ENCODE measurements around the gene ZNF780A.
"Not testable (repeated sequence)": the region's sequence is repeated elsewhere in the genome, so short reads cannot be mapped to it uniquely, and the experiment has no call there.

ZNF780A gene

GRCh38 chr19:40081411-40081810 is 9.3 kb downstream of the ZNF780A start:
- peaks cover 35% of the 10 kb centered on the region for H3K36me3 ChIP-seq (ENCODE audit: insufficient read depth, low read length)
- no peaks in the 10 kb centered on the region for H3K27me3 ChIP-seq (ENCODE audit: control insufficient read depth in 1 of 2, insufficient read depth in 2 of 2, low read length in 2 of 2)
- H3K9ac ChIP-seq (ENCODE audit: low read length) = no peak overlapping the region
- H3K4me1 ChIP-seq (ENCODE audit: insufficient read depth, low read length) = no peaks in the 10 kb centered on the region
- H3K4me3 ChIP-seq (ENCODE audit: low read depth in 1 of 2, low read length in 2 of 2) = no peak overlapping the region
- peaks cover 5% of the 10 kb centered on the region for H3K9me3 ChIP-seq (ENCODE audit: low read length)
- no peak overlapping the region for H3K27ac ChIP-seq (ENCODE audit: low read depth, low read length)

DNA sequence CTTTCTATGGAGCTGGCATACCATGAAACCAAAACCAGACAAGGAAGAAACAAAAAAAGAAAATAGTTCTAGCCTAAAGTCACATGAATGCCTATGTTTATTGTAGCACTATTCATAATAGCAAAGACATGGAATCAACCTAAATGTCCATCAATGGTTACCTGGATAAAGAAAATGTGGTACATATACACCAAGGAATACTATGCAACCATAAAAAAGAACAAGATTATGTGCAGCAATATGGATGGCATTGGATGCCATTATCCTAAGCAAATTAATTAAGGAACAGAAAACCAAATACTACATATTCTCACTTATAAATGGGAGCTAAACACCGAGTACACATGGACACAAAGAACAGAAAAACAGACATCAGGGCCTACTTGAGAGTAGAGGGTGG is 10.5 kb downstream of the ZNF780A start:
- Histone ChIP-seq H3K9me3 (ENCODE audit: low read length) (peaks cover 5% of the 10 kb centered on the region), H3K9ac (ENCODE audit: low read length) (no peak overlapping the region), H3K27ac (ENCODE audit: low read depth, low read length) (no peak overlapping the region), H3K4me1 (ENCODE audit: insufficient read depth, low read length) (no peaks in the 10 kb centered on the region), H3K27me3 (ENCODE audit: control insufficient read depth in 1 of 2, insufficient read depth in 2 of 2, low read length in 2 of 2) (no peaks in the 10 kb centered on the region), H3K4me3 (ENCODE audit: low read depth in 1 of 2, low read length in 2 of 2) (no peak overlapping the region), H3K36me3 (ENCODE audit: insufficient read depth, low read length) (peaks cover 46% of the 10 kb centered on the region)

DNA sequence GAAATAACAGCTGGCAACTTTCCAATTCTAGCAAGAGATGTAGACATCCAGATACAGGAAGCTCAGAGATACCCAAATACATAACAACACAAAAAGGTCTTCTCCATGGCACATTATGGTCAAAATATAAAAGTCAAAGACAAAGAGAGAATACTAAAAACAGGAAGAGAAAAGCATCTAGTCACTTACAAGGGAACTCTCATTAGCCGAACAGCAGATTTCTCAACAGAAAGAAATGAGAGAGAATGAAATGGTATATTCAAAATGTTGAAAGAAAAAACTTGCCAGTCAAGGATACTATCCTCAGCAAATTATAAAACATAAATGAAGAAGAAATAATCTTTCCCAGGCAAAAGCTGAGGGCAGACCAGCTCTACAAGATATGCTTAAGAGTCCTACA is 12.4 kb downstream of the ZNF780A start:
- H3K4me1 ChIP-seq (ENCODE audit: insufficient read depth, low read length) = no peaks in the 10 kb centered on the region
- H3K27ac ChIP-seq (ENCODE audit: low read depth, low read length) = no peak overlapping the region
- no peaks in the 10 kb centered on the region for H3K27me3 ChIP-seq (ENCODE audit: control insufficient read depth in 1 of 2, insufficient read depth in 2 of 2, low read length in 2 of 2)
- peaks cover 18% of the 10 kb centered on the region for H3K9me3 ChIP-seq (ENCODE audit: low read length)
- peaks cover 59% of the 10 kb centered on the region for H3K36me3 ChIP-seq (ENCODE audit: insufficient read depth, low read length)
- H3K9ac ChIP-seq (ENCODE audit: low read length) = no peak overlapping the region
- no peak overlapping the region for H3K4me3 ChIP-seq (ENCODE audit: low read depth in 1 of 2, low read length in 2 of 2)

DNA sequence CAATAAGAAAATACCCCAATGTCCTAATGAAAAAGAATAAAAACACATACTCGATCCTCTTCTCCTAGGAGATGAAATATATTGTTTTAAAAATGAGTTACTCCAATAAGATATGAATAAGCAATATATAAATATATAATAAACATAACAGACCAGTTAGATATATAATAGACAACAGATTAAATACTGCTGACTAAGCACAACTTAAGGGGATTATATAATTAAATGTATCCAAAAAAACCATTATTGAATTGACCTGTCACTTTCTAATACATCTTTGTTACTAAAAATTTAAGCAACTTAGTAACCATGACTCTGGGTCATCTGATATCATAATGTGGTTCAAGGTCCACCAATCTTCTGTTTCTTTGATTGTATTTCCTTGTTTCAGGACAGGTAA is 20.7 kb downstream of the ZNF780A start:
- H3K27me3 ChIP-seq (ENCODE audit: control insufficient read depth in 1 of 2, insufficient read depth in 2 of 2, low read length in 2 of 2) = no peaks in the 10 kb centered on the region
- no peaks in the 10 kb centered on the region for H3K4me1 ChIP-seq (ENCODE audit: insufficient read depth, low read length)
- no peak overlapping the region for H3K9ac ChIP-seq (ENCODE audit: low read length)
- H3K27ac ChIP-seq (ENCODE audit: low read depth, low read length) = no peak overlapping the region
- H3K4me3 ChIP-seq (ENCODE audit: low read depth in 1 of 2, low read length in 2 of 2) = no peak overlapping the region
- H3K36me3 ChIP-seq (ENCODE audit: insufficient read depth, low read length) = peaks cover 17% of the 10 kb centered on the region
- peaks cover 16% of the 10 kb centered on the region for H3K9me3 ChIP-seq (ENCODE audit: low read length)

DNA sequence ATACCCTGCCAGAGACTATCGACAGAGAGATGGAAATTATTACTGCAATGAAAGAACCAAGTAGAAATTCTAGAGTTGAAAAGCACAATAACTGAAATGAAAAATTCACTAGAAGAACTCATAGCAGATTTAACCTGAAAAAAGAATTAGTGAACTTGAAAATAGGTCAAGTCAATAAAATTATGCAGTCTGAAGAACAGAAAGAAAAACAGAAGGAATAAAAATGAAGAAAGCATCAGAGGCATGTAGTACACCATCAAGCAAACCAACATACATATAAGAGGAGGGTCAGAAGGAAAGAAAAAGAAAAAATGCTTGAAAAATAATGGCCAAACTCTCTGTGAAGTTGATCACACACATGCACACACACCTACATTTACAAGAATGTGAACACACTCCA is 31.1 kb downstream of the ZNF780A start:
- Histone ChIP-seq H3K36me3 (ENCODE audit: insufficient read depth, low read length) (no peaks in the 10 kb centered on the region), H3K27ac (ENCODE audit: low read depth, low read length) (no peak overlapping the region), H3K9ac (ENCODE audit: low read length) (no peak overlapping the region), H3K4me3 (ENCODE audit: low read depth in 1 of 2, low read length in 2 of 2) (no peak overlapping the region), H3K27me3 (ENCODE audit: control insufficient read depth in 1 of 2, insufficient read depth in 2 of 2, low read length in 2 of 2) (no peaks in the 10 kb centered on the region), H3K9me3 (ENCODE audit: low read length) (no peaks in the 10 kb centered on the region), H3K4me1 (ENCODE audit: insufficient read depth, low read length) (peaks cover 13% of the 10 kb centered on the region)

DNA sequence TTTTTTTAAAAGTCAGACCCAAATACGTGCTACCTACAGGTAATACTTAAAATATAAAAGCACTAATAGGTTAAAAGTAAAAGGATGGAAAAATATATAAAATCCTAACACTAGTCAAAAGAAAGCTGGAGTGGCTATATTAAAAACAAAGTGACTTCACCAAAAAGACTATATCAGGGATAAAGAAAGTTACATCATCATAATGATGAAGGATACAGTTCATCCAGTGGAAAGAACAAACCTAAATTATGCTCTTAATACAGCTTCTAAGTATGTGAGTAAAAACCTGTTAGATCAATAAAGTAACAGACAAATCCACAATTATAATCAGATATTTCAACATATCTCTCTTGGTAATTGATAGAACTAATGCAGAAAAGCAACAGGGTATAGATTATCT is 33.6 kb downstream of the ZNF780A start:
- no peaks in the 10 kb centered on the region for H3K9me3 ChIP-seq (ENCODE audit: low read length)
- H3K27ac ChIP-seq (ENCODE audit: low read depth, low read length) = no peak overlapping the region
- H3K36me3 ChIP-seq (ENCODE audit: insufficient read depth, low read length) = no peaks in the 10 kb centered on the region
- no peak overlapping the region for H3K4me3 ChIP-seq (ENCODE audit: low read depth in 1 of 2, low read length in 2 of 2)
- peaks cover 14% of the 10 kb centered on the region for H3K4me1 ChIP-seq (ENCODE audit: insufficient read depth, low read length)
- H3K9ac ChIP-seq (ENCODE audit: low read length) = no peak overlapping the region
- no peaks in the 10 kb centered on the region for H3K27me3 ChIP-seq (ENCODE audit: control insufficient read depth in 1 of 2, insufficient read depth in 2 of 2, low read length in 2 of 2)

DNA sequence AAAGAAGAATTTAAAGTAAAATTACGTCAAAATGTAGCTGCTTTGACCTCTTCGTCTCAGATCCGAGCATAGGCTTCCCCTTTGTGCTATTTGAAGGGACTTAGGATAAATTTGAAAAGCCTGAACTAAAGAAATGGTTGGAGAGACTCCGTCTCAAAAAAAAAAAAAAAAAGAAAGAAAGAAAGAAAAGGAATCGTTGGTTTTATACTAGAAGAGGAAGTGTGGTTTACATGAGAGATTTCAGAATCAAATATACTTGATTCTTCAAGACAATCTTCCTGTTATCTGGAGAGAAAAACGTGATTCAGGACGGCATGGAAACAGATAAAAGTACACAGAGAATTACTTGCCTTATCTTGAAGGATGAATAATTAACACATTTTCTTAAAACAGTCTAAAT is 34.2 kb downstream of the ZNF780A start:
- H3K36me3 ChIP-seq (ENCODE audit: insufficient read depth, low read length) = no peaks in the 10 kb centered on the region
- peak overlapping the region; percentile 66 for H3K9ac ChIP-seq (ENCODE audit: low read length)
- no peaks in the 10 kb centered on the region for H3K27me3 ChIP-seq (ENCODE audit: control insufficient read depth in 1 of 2, insufficient read depth in 2 of 2, low read length in 2 of 2)
- H3K9me3 ChIP-seq (ENCODE audit: low read length) = no peaks in the 10 kb centered on the region
- H3K4me3 ChIP-seq (ENCODE audit: low read depth in 1 of 2, low read length in 2 of 2) = peak overlapping the region; percentile 90 to 97
- H3K27ac ChIP-seq (ENCODE audit: low read depth, low read length) = peak overlapping the region; percentile 39
- H3K4me1 ChIP-seq (ENCODE audit: insufficient read depth, low read length) = peaks cover 14% of the 10 kb centered on the region

DNA sequence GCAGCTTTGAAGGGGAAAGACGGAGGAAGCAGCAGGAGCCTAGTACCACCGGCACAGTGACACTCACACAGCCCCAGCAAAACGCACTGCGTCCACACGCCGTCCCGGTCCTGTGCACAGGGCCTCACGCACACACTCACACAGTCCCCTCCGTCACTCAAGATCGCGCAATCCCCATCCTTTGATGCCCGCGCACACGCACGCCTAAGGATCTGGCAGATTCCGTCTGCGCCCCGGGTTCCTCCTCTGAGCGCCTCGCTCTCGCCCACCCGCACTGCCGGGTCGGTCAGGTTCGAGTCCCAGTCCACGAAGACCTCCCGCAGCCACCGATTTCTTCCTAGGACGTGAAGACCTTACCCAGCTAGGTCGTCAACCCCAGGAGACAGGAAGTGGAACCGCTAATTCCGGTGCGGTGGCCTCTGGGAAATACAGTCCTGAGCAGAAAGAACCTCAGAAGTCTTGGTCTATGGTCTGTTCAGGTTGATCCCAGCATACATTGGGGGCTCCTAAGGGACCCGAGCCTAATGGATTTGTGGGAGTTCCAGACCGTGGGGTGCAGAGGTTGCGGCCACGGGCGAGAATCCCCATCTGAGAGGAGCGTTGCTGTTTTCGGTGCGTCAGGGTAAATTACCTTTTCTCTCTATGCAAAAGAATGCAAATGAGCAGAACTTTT is 34.8 kb downstream of the ZNF780A start, which contains the start of gene ZNF780B:
TSS of gene ZNF780B (minus strand) at position 400 of the 673 bp plus-strand sequence. CDS start 5,899 bp downstream, outside the sequence.
- peak within 1 kb of the TSS; percentile 66 for H3K9ac ChIP-seq (ENCODE audit: low read length)
- no peaks in the 10 kb centered on the region for H3K27me3 ChIP-seq (ENCODE audit: control insufficient read depth in 1 of 2, insufficient read depth in 2 of 2, low read length in 2 of 2)
- peak within 1 kb of the TSS; percentile 90 to 97 for H3K4me3 ChIP-seq (ENCODE audit: low read depth in 1 of 2, low read length in 2 of 2)
- peaks cover 14% of the 10 kb centered on the region for H3K4me1 ChIP-seq (ENCODE audit: insufficient read depth, low read length)
- peak within 1 kb of the TSS; percentile 39 for H3K27ac ChIP-seq (ENCODE audit: low read depth, low read length)
- H3K9me3 ChIP-seq (ENCODE audit: low read length) = no peaks in the 10 kb centered on the region
- H3K36me3 ChIP-seq (ENCODE audit: insufficient read depth, low read length) = no peaks in the 10 kb centered on the region

DNA sequence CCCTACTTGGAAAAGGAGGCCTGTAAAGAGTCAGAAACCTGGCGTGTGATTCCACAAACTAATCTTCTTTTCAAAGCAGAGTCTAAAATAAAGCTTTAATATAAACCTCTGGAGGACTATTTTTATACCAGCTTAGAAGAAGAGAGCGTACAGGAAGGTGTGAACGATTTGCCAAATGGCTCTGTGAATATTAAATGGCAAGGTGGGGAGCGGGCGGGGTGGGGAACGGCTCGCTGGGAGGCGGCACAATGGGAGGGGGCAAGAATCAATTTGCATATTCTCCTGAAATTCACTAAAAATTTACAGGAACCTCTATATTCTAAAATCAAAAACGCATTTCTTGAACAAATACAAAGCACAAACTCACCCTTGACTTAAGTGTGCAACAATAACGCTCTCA is 35.7 kb downstream of the ZNF780A start:
- Histone ChIP-seq H3K27ac (ENCODE audit: low read depth, low read length) (peak overlapping the region; percentile 39), H3K4me1 (ENCODE audit: insufficient read depth, low read length) (peaks cover 14% of the 10 kb centered on the region), H3K36me3 (ENCODE audit: insufficient read depth, low read length) (no peaks in the 10 kb centered on the region), H3K27me3 (ENCODE audit: control insufficient read depth in 1 of 2, insufficient read depth in 2 of 2, low read length in 2 of 2) (no peaks in the 10 kb centered on the region), H3K9ac (ENCODE audit: low read length) (peak overlapping the region; percentile 66), H3K9me3 (ENCODE audit: low read length) (no peaks in the 10 kb centered on the region), H3K4me3 (ENCODE audit: low read depth in 1 of 2, low read length in 2 of 2) (peak overlapping the region; percentile 90 to 97)

- H3K27me3 ChIP-seq (ENCODE audit: control insufficient read depth in 1 of 2, insufficient read depth in 2 of 2, low read length in 2 of 2) = no peaks in the 10 kb centered on the region
- H3K9me3 ChIP-seq (ENCODE audit: low read length) = no peaks in the 10 kb centered on the region
- no peak overlapping the region for H3K27ac ChIP-seq (ENCODE audit: low read depth, low read length)
- H3K36me3 ChIP-seq (ENCODE audit: insufficient read depth, low read length) = no peaks in the 10 kb centered on the region
- H3K9ac ChIP-seq (ENCODE audit: low read length) = no peak overlapping the region
- peaks cover 14% of the 10 kb centered on the region for H3K4me1 ChIP-seq (ENCODE audit: insufficient read depth, low read length)
- H3K4me3 ChIP-seq (ENCODE audit: low read depth in 1 of 2, low read length in 2 of 2) = peak overlapping the region in 1 of 2 donors; percentile 90
Measured at GRCh38 chr19:40054632-40055031, 36.1 kb downstream of the ZNF780A start.

- peaks cover 14% of the 10 kb centered on the region for H3K4me1 ChIP-seq (ENCODE audit: insufficient read depth, low read length)
- H3K9ac ChIP-seq (ENCODE audit: low read length) = no peak overlapping the region
- no peaks in the 10 kb centered on the region for H3K9me3 ChIP-seq (ENCODE audit: low read length)
- no peak overlapping the region for H3K27ac ChIP-seq (ENCODE audit: low read depth, low read length)
- H3K27me3 ChIP-seq (ENCODE audit: control insufficient read depth in 1 of 2, insufficient read depth in 2 of 2, low read length in 2 of 2) = no peaks in the 10 kb centered on the region
- H3K36me3 ChIP-seq (ENCODE audit: insufficient read depth, low read length) = peaks cover 4% of the 10 kb centered on the region
- no peak overlapping the region for H3K4me3 ChIP-seq (ENCODE audit: low read depth in 1 of 2, low read length in 2 of 2)
Measured at GRCh38 chr19:40053491-40053890, 37.3 kb downstream of the ZNF780A start.

DNA sequence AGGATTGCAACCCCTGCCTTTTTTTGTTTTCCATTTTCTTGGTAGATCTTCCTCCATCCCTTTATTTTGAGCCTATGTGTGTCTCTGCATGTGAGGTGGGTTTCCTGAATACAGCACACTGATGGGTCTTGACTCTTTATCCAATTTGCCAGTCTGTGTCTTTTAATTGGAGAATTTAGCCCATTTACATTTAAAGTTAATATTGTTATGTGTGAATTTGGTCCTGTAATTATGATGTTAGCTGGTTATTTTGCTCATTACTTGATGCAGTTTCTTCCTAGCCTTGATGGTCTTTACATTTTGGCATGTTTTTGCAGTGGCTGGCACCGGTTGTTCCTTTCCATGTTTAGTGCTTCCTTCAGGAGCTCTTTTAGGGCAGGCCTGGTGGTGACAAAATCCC is 49.0 kb downstream of the ZNF780A start:
- H3K9ac ChIP-seq (ENCODE audit: low read length); H3K27me3 ChIP-seq (ENCODE audit: control insufficient read depth in 1 of 2, insufficient read depth in 2 of 2, low read length in 2 of 2): not testable (repeated sequence)

More for the DNA sequence above, 49.0 kb downstream of the ZNF780A start:
- H3K4me3 ChIP-seq (ENCODE audit: low read depth in 1 of 2, low read length in 2 of 2); H3K27ac ChIP-seq (ENCODE audit: low read depth, low read length); H3K4me1 ChIP-seq (ENCODE audit: insufficient read depth, low read length): not testable (repeated sequence)
- H3K36me3 ChIP-seq (ENCODE audit: insufficient read depth, low read length) = peaks cover 30% of the 10 kb centered on the region
- peaks cover 22% of the 10 kb centered on the region for H3K9me3 ChIP-seq (ENCODE audit: low read length)

All from muscle layer of colon (tissue), 2 donors.